HG03039 (cell line): Measurements from ENCODE around the gene HOXB4.

Experiments
- ATAC-seq: cut with Tn5 transposase; IDR thresholded peaks from one replicate; pipeline ENCODE4 v1.9.1; 2021; ENCODE audit warnings: mild to moderate bottlenecking, moderate library complexity; ENCODE audit not compliant: unreplicated experiment

HOXB4 gene

GRCh38 chr17:48575066-48575582, 3.0 kb downstream of the HOXB4 start:
- no peak for ATAC-seq

- ATAC-seq: no peak
Observed at GRCh38 chr17:48574505-48575065, 3.6 kb downstream of the HOXB4 start.

GRCh38 chr17:48571826-48572417, 6.2 kb downstream of the HOXB4 start:
- ATAC-seq: no peak

- ATAC-seq: no peak
Observed at GRCh38 chr17:48571024-48571818, 6.9 kb downstream of the HOXB4 start.

GRCh38 chr17:48570325-48571023, 7.7 kb downstream of the HOXB4 start:
- ATAC-seq: no peak

GRCh38 chr17:48569674-48570324, 8.4 kb downstream of the HOXB4 start:
- no peak for ATAC-seq

GRCh38 chr17:48569240-48569582, 8.9 kb downstream of the HOXB4 start:
- ATAC-seq: no peak

- ATAC-seq: no peak
Observed at GRCh38 chr17:48568499-48569239, 9.5 kb downstream of the HOXB4 start.

GRCh38 chr17:48567646-48568354, 10.3 kb downstream of the HOXB4 start:
- no peak for ATAC-seq

- ATAC-seq: no peak
Observed at GRCh38 chr17:48567209-48567608, 10.9 kb downstream of the HOXB4 start.

GRCh38 chr17:48566717-48567116, 11.4 kb downstream of the HOXB4 start:
- no peak for ATAC-seq

GRCh38 chr17:48565925-48566710, 12.0 kb downstream of the HOXB4 start:
- ATAC-seq: no peak

- no peak for ATAC-seq
Observed at GRCh38 chr17:48565022-48565554, 13.1 kb downstream of the HOXB4 start.

GRCh38 chr17:48564188-48565021, 13.7 kb downstream of the HOXB4 start:
- ATAC-seq: no peak

GRCh38 chr17:48563867-48564187, 14.3 kb downstream of the HOXB4 start:
- no peak for ATAC-seq

GRCh38 chr17:48563385-48563838, 14.7 kb downstream of the HOXB4 start:
- no peak for ATAC-seq

GRCh38 chr17:48562934-48563333, 15.2 kb downstream of the HOXB4 start:
- no peak for ATAC-seq
